GM12874 (cell line): ENCODE measurements around the gene PRPF19.

Experiments used
- CTCF ChIP-seq: IDR thresholded peaks from 2 replicates; pipeline ENCODE4 v1.5.1; 2011; ENCODE audit warnings: low read depth, mild to moderate bottlenecking, control low read depth, low read length, moderate library complexity; ENCODE audit not compliant: insufficient read depth

PRPF19 gene

GRCh38 chr11:60921777-60922335, 15.5 kb upstream of the PRPF19 start:
- no peak for TF ChIP-seq CTCF

- TF ChIP-seq CTCF, result no peak
Observed at GRCh38 chr11:60921259-60921658, 14.9 kb upstream of the PRPF19 start.

DNA sequence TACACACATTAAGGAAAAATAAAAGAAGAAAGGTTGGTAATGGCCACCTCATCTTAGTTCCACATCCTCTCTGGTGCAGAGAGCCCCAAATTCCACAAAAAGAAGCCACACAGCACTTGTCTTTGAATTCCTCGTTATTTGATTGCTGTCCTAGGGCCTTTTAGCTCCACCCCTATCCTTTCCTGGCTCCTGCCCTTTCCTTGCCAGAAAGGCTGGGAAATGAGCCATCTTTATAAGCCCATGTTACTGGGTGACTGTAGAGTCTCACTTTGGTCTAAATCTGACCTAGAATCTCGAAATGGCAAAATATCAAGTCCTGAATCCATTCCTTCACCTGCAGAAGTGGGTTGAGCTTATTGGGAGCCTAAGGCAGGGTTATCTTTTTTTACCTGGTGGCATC, 13.6 kb upstream of the PRPF19 start:
- TF ChIP-seq CTCF, result no peak

DNA sequence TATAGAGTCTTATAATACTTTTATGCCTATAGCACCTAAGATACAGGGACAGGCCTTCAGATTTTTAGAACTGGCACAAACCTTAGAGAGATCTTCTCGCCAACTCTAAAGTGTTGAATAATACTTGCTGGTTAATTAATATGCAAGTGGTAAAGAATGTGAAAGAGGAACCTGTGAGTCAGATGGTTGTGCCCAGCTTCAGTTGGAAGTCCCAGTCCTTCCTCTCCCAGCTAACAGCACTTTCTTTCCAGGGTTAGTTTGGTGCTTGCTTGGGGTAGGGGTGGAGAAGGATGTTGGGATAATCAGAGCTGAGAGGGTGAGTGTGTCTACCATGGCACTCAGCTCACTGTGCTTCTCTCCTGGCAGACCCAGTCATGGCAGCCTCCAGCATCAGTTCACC, 12.9 kb upstream of the PRPF19 start:
- TF ChIP-seq CTCF, result no peak

DNA sequence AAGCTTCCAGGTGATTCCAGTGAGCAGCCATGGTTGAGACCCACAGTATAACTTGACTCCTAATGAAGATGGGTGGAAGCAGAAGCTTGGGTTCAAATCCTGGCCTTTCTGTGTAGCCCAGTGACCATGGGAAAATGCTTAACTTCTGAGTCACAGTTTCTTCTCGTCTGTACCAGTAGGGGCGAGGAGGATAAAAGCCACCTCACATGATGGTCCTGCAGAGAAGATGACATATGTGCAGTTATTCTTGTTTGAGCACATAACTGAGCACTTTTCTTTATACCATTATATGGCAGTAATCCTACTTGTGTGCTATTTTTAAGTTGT, 12.5 kb upstream of the PRPF19 start:
- no peak for TF ChIP-seq CTCF

DNA sequence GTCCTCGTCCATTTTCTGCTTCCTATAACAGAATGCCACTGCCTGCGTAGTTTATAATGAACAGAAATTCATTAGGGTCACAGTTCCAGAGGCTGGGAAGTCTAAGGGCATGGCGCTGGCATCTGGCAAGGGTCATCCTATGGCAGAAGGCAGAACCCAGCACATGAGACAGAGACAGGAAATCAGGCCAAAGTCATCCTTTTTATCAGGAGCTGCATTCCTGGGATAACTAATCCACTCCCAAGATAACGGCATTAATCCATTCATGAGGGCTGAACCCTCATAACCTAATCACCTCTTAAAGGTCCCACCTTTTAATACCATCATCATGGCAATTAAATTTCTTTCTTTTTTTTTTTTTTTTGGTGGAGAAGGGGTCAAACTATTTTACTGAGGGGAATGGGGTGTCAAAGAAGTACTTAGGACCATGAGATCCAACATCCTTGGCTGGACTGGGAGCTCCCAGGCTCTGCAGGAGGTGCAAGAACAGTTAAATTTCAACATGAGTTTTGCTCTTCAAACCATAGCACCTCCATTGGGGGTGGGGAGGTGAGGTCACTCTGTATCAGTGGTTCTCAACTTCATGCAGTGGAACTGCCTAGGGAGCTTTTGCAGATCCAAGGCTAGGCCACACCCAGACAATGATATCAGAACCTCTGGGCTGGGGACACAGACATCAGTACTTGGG, 12.0 kb upstream of the PRPF19 start:
- no peak for TF ChIP-seq CTCF

DNA sequence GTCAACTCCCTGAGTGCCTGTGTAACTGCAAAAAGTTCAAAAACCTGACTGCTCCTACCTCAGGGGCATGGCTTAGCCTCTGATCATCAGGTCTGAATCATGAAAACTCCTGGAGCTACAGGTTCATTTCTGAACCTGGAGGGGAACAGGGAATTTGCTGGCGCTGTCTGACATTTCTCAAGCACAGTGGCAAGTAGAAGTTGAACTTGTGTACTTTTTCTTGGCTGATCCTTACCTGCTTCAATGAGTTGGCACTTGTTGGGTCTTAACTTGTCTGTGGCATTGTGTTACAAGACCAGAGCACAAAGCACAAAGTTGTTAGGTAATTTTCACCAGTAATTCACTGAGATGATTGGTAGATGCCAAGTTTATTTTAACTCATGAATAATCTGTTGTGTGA, 10.9 kb upstream of the PRPF19 start:
- TF ChIP-seq CTCF, result no peak
